ENCODE results near the gene CLDN20.
A peak's percentile ranks its signal among the peaks of the same experiment; 100 is the strongest.
"Not testable (repeated sequence)": the region's sequence is repeated elsewhere in the genome, so short reads cannot be mapped to it uniquely, and the experiment has no call there.

Gene CLDN20

GRCh38 chr6:155265843-155266535 lies 2.2 kb downstream of the CLDN20 start:
- DNase-seq (ENCODE audit: low read depth in 1 of 2, low spot score in 1 of 2), result peak in 1 of 2 experiments; percentile 13
- no peak for TF ChIP-seq JUND (IDR thresholded peaks at IDR 0.05; ENCODE audit: low read depth)
- in situ Hi-C loops (cut with HindIII; ENCODE audit: low pct_unique_long_range_greater_than_20kb, low sequenced_read_pairs), result no loop called here

DNA sequence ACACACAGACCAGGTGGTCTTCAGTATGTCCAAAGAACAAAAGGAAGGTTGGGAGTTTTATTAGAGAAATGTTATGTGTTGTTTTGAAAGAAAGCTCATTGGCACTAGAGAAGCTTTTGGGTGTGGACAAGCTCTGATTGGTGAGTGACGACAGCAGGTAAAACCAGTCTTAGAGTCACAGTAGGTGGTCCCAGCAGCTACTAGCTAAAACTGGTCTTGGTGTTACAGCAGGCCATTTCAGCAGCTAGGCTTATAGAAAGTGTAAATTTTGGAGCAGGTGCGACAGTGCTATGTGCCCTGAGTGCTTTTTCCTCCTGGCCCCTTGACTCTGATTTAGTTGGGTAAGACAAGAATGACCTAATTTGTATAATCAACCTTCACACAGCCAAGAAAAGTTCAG lies 3.6 kb downstream of the CLDN20 start:
- in situ Hi-C loops (cut with HindIII; ENCODE audit: low pct_unique_long_range_greater_than_20kb, low sequenced_read_pairs), result no loop called here
- DNase-seq (ENCODE audit: low read depth in 1 of 2, low spot score in 1 of 2), result peak in 1 of 2 experiments; percentile 12
- no peak for TF ChIP-seq JUND (IDR thresholded peaks at IDR 0.05; ENCODE audit: low read depth)

DNA sequence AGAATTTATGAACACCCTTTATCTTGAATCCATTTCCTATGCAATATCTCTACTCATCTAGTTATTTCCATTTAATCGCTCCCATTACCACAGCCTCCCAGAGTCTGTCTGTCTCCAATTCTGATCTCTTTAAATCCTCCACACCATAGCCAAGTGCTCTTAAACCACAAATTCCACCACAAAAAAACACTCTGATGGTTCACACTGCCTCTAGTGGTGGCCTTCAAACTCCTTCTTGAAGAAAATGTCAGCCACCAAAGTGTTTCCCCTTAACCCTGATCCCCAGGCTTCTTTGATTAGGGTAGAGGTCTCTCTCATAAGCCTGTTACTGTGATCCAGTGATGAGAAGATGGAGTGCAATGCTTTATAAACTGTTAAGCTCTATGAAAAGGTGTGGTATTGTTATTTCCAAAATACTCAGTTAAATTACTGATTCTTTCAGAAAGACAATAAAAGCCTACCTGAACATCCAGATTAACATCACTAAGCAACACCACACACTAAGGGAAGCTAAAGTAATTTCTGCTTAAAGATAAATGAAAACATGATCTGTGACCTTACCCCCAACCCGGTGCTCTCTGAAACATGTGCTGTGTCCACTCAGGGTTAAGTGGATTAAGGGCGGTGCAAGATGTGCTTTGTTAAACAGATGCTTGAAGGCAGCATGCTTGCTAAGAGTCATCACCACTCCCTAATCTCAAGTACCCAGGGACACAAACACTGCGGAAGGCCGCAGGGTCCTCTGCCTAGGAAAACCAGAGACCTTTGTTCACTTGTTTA lies 4.5 kb downstream of the CLDN20 start:
- in situ Hi-C loops (cut with HindIII; ENCODE audit: low pct_unique_long_range_greater_than_20kb, low sequenced_read_pairs), result not testable (repeated sequence)
- peak in 1 of 2 experiments; percentile 39 for DNase-seq (ENCODE audit: low read depth in 1 of 2, low spot score in 1 of 2)

GRCh38 chr6:155269765-155270164 lies 6.0 kb downstream of the CLDN20 start:
- no peak for TF ChIP-seq JUND (IDR thresholded peaks at IDR 0.05; ENCODE audit: low read depth)
- no peak for DNase-seq (ENCODE audit: low read depth in 1 of 2, low spot score in 1 of 2)
- in situ Hi-C loops (cut with HindIII; ENCODE audit: low pct_unique_long_range_greater_than_20kb, low sequenced_read_pairs), result no loop called here

DNA sequence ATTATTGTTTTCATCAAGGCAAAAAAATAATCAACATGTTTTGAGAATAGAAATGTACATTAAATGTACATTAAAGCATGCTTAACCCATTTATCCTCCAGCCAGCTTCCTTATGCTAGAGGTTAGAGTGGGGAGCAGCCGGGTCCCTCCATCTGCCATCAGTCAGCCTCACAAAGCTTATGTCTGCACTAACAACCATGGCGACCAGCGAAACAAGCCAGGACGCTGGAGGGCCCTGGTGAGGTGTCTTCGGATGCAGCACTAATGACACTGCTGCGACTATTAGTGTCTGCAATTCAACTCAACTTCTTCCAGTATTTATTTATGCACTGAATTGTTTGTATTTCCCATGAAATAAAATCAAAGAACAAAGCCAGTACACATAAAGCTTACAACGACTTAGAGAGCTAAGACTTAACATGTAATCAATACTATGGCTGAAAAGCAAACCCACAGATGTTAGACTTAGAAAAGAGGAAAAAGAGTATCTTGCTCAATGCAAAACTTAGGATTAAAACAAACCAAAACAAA lies 6.8 kb downstream of the CLDN20 start:
- no peak for DNase-seq (ENCODE audit: low read depth in 1 of 2, low spot score in 1 of 2)
- in situ Hi-C loops (cut with HindIII; ENCODE audit: low pct_unique_long_range_greater_than_20kb, low sequenced_read_pairs), result no loop called here
- no peak for TF ChIP-seq JUND (IDR thresholded peaks at IDR 0.05; ENCODE audit: low read depth)

DNA sequence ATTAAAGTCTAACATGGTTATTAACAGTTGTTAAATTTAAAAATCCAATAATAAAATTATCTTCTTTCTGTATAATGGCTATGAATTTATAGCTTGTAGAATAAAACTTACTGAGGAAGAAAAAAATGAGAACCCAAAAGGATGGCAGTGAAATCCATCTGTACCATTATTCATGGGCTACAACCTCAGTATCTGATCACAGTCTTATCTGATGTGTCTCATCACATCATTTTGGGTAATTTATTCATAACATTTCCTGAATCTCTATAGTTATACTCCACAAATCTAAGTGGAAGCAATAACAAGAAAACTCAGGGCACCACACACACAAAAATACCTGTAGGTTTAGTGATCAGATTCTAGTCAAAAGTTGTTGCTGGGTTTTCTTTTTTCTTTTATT lies 7.3 kb downstream of the CLDN20 start:
- no peak for TF ChIP-seq JUND (IDR thresholded peaks at IDR 0.05; ENCODE audit: low read depth)
- in situ Hi-C loops (cut with HindIII; ENCODE audit: low pct_unique_long_range_greater_than_20kb, low sequenced_read_pairs), result no loop called here

GRCh38 chr6:155272353-155273232 lies 8.8 kb downstream of the CLDN20 start:
- TF ChIP-seq JUND (IDR thresholded peaks at IDR 0.05; ENCODE audit: low read depth), result no peak
- in situ Hi-C loops (cut with HindIII; ENCODE audit: low pct_unique_long_range_greater_than_20kb, low sequenced_read_pairs), result no loop called here
- no peak for DNase-seq (ENCODE audit: low read depth in 1 of 2, low spot score in 1 of 2)

More for the DNA sequence above, 7.3 kb downstream of the CLDN20 start:
- DNase-seq (ENCODE audit: low read depth in 1 of 2, low spot score in 1 of 2), result no peak

GRCh38 chr6:155273431-155273830 lies 9.6 kb downstream of the CLDN20 start:
- DNase-seq (ENCODE audit: low read depth in 1 of 2, low spot score in 1 of 2), result no peak
- TF ChIP-seq JUND (IDR thresholded peaks at IDR 0.05; ENCODE audit: low read depth), result no peak
- in situ Hi-C loops (cut with HindIII; ENCODE audit: low pct_unique_long_range_greater_than_20kb, low sequenced_read_pairs), result no loop called here

- TF ChIP-seq JUND (IDR thresholded peaks at IDR 0.05; ENCODE audit: low read depth), result no peak
- no peak for DNase-seq (ENCODE audit: low read depth in 1 of 2, low spot score in 1 of 2)
Observed at GRCh38 chr6:155274106-155274505, 10.3 kb downstream of the CLDN20 start.

DNA sequence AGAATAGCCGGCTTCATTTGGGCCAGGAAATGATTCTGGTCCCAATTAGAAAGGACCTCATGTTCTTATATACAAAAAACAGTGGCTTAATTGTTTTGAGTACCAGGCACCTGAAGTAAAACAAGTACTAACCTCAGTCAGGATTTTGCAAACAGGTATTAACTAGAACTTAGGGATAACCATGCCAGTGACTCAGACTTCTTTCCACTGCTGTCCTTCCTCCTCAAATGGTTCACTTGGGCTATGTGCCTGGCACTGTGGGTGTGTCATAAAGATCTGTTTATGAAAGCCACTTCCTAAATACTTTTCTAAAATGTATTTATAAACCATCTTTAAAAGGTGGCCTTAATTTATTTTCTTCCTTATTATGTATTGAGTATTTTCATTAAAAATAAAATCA lies 10.7 kb downstream of the CLDN20 start:
- in situ Hi-C loops (cut with HindIII; ENCODE audit: low pct_unique_long_range_greater_than_20kb, low sequenced_read_pairs), result no loop called here
- DNase-seq (ENCODE audit: low read depth in 1 of 2, low spot score in 1 of 2), result no peak
- no peak for TF ChIP-seq JUND (IDR thresholded peaks at IDR 0.05; ENCODE audit: low read depth)

More at GRCh38 chr6:155274106-155274505, 10.3 kb downstream of the CLDN20 start:
- in situ Hi-C loops (cut with HindIII; ENCODE audit: low pct_unique_long_range_greater_than_20kb, low sequenced_read_pairs), result no loop called here

DNA sequence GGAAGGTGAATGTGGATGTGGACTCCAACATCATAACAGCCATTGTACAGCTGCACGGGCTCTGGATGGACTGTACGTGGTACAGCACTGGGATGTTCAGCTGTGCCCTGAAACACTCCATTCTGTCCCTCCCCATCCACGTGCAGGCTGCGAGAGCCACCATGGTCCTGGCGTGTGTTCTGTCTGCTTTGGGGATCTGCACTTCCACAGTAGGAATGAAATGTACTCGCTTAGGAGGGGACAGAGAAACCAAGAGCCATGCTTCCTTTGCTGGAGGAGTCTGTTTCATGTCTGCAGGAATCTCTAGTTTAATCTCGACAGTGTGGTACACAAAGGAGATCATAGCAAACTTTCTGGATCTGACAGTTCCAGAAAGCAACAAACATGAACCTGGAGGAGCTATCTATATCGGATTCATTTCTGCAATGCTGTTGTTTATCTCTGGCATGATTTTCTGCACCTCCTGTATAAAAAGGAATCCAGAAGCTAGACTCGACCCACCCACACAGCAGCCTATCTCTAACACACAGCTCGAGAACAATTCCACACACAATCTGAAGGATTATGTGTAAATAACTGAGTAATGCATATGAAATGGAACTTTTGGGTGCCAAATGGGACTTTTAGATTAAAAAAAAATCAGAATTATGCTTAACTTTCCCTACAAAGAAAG lies 12.1 kb downstream of the CLDN20 start:
- DNase-seq (ENCODE audit: low read depth in 1 of 2, low spot score in 1 of 2), result no peak
- in situ Hi-C loops (cut with HindIII; ENCODE audit: low pct_unique_long_range_greater_than_20kb, low sequenced_read_pairs), result no loop called here
- TF ChIP-seq JUND (IDR thresholded peaks at IDR 0.05; ENCODE audit: low read depth), result no peak

GRCh38 chr6:155276638-155277037 lies 12.8 kb downstream of the CLDN20 start:
- in situ Hi-C loops (cut with HindIII; ENCODE audit: low pct_unique_long_range_greater_than_20kb, low sequenced_read_pairs), result no loop called here
- DNase-seq (ENCODE audit: low read depth in 1 of 2, low spot score in 1 of 2), result no peak
- TF ChIP-seq JUND (IDR thresholded peaks at IDR 0.05; ENCODE audit: low read depth), result no peak
